ENCODE results near the gene SGK1.
A peak's percentile ranks its signal among the peaks of the same experiment; 100 is the strongest.
"Not testable (repeated sequence)": the region's sequence is repeated elsewhere in the genome, so short reads cannot be mapped to it uniquely, and the experiment has no call there.

SGK1 gene

DNA sequence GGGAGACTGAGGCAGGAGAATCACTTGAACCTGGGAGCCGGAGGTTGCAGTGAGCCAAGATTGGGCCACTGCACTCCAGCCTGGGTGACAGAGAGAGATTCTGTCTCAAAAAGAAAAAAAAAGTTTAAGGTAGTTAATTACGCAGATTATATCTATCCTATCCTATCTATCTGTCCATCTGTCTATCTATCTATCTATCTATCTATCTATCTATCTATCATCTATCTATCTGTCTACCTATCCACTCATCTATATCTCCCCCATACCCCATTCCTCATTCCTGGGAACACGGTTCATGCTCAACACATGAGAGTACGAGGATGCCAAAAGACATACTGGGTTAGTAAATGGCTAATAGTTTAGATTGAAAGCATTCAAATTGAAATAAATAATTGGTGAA is 8.3 kb upstream of the SGK1 start:
- not testable (repeated sequence) for DNase-seq

DNA sequence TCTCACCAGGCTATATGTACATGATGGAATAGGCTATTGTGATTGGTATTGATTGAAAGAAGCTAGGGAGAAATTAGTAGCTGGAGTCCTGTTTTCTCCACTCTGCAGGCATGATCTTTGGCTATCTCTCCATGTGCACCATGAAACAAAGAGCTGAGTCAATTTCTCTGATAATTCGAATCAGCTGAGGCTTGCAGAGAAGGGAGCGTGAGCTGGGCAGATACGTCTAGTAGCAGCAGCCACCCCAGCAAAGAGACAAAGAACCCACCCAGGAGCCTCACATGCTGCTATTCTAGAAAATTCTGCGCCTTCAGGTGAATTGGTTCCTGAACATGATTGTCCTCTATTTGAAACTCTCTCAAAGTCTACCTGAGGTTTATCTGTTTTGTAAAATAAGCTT is 6.9 kb upstream of the SGK1 start:
- DNase-seq = no peak

DNA sequence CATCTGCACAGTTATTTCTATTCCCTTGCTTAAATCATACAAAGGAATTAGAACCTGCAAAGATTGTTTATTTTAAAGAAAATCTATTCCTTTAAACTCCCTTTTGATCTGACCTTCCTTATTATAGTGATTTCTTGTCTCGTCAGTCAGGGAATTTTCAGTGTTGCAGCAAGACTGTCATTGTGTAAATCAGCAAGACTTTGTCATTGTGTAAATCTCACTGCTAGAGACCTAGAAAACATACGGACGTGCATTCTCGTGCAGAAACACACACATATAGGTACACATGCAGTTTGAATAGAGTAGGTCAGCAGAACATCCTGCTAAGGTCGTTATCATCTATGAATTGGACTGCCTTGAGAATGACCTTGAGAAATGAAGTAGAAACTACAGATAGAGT is 6.2 kb upstream of the SGK1 start:
- peak; percentile 41 to 61 for DNase-seq

DNA sequence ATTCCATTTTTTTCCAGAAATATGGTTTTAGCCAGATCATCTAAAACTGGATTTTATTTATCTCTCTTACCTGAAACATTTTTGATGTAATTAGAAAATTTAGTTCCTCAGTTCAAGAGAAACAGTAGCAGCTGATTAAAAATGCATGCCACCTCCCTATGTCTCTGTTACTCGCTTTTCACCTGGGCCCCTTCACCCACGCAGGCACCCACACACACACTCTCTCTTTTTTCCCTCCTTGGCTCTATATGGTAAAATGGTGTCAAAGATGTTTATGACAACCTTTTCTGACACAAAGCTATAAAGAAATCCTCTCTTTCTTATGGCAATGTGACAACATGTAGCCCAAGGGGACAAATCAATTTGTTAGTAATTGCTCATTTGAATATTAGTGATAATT is 5.8 kb upstream of the SGK1 start:
- no peak for DNase-seq

DNA sequence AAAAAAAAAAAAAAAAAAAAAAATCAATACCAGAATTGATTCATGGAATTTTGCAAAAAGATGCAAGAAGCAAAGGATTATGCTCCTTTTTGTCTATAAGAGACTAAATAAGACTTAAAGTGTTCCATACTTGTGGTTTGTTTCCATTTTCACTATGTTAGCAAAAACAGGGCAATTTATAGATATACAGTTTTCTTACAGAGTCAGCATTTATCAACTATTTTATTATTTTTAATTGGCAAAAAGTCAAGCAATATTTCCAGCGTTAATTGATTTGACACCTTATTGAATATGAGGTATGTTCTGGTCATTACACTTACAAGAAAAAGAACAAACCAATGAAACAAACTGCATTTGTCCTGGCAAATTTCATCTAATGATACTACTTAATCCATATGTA is 5.4 kb upstream of the SGK1 start:
- DNase-seq = no peak

DNA sequence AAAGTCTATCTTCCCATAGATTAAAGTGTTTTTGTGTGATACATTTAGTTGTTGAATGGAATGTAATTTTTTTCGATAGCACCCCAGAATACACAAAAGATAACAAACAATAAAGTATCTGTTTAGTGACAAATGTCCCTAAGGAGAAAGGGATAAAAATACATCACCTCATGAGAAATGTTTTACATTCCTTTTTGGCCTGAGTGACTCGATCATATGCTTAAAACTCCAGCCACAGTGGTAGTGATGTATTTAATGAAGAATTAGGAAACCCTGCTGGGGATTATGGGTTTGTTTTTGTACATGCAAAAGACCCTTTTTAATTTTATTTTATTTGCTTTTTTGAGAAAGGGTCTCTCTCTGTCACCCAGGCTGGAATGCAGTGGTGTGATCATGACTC is 4.3 kb upstream of the SGK1 start:
- DNase-seq = no peak

DNA sequence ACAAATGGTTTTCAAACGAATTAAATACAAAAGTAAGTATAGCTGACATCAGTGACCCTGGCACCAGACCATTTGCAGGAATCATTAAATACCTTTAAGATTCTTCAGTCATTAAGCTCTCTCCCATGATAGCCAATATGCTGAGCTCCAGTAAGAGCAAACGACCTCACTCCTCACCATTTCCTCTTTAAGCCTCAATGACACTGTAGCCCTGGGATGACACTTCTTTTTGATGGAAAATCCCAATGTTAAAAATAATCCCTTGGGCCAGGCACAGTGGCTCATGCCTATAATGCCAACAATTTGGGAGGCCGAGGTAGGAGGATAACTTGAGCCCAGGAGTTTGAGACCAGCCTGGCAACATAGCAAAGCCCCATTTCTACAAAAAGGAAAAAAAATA is 3.3 kb upstream of the SGK1 start:
- DNase-seq = no peak

DNA sequence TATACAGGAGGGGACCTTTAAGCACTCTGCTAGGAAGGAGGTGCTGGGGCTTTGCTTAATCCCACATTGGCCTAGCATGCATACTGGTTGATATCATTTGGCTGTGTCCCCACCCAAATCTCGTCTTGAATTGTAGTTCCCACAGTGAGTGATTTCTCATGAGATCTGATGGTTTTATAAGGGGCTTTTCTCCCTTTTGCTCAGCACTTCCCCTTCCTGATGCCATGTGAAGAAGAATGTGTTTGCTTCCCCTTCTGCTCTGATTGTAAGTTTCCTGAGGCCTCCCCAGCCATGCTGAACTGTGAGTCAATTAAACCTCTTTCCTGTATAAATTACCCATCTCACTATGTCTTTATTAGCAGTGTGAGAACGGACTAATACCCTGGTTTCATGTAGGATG is 1.8 kb upstream of the SGK1 start:
- DNase-seq = not testable (repeated sequence)

DNA sequence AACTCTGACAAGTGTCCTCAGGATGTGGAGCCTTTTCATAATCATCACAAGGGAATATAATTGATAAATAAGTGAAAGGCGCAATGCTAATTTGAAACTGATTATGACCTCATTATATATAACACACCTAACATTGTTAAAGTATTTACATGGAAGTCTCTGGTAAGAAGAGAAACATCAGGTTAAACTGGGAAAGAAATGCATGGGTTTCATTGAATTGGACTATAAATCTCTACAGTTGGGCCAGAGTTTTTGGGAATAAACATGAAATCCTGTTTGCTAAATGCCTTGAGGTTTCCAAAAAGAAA is 1.0 kb upstream of the SGK1 start:
- no peak for DNase-seq

DNA sequence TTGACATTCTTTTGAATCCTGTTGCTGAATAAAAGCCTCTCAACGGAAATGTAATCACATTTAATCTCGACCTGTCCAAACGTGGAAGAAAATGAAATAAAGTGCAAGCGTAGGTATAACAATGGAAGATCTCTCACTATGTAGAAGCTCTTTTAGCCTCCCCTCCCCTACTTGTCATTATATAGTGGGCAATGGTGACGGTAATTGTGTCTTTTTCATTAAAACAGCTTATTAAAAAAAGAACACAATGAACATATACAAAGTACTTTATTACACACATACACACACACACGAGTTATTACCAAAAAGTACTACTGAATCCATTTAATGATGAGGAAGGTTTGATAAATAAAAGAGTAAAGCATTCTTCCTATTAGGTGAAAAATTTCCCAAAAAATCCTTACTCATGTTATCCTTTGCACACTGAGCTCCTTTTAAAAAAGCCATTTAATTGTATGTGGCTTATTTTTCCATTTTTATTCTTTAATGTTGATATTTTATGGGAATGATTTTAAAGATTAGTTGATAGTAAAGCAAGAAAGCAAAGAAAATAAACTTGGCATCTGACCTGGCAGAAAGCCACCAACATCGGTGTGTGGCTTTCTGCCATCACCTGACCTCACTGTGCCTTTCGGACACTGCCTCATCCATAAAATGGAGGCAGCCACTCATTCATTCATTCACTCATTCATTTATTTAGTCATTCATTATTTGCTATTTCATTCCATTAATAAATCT is 493 bp upstream of the SGK1 start:
- no peak for DNase-seq

DNA sequence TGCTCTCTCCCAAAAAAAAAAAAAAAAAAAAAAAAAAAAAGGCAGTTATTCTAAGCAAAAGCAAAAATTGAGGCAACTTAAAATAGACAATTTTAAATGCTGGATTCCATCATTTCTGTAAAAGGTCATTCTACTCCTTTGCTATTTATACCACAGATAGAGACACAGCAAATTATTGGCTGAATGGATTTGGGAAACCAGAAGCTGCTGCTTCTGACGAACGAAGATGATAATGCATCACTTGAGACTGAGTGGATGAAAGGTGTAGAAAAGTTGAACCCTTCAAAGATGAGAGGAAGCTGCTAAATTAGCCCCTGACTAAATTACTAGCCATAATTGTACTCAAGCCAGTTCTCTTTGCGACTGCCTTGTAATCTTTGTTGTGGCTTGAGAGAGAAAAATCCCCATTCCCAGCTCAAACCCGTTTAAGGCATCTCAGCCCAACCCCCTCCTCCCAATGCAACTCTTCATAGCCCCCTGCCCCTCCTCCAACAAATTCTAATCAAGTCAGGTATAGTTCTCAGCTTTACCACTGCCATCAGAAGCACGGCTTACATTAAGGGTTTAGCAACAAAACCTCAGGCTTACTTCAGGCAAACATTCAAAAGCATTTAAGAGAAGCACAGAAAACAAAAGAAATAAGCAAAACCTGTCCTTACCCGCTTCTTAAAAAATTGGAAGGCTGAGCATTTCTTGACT is 1.0 kb downstream of the SGK1 start:
- DNase-seq = no peak

DNA sequence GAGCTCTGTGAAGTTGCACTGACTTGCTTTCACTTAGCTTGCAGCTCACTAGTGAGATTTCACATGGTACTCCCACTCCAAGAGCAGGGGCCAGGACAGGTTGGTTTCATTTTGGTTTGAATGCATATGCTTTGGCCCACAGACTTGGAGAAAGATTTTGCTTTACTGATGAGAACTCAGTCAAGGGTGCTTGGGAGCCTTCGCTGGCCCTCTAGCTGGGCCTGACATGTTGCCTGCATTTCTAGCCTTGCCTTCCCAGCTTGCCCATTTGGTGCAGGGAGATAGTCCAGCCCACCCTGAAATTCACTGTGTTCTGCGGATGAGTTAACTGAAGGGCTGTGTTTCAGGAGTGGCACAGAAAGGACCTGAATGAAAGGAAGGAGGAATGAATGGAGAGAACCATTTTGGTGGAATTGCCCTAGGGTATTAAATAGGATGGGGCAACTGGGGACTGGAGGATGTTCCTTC is 1.9 kb downstream of the SGK1 start:
- DNase-seq = no peak

DNA sequence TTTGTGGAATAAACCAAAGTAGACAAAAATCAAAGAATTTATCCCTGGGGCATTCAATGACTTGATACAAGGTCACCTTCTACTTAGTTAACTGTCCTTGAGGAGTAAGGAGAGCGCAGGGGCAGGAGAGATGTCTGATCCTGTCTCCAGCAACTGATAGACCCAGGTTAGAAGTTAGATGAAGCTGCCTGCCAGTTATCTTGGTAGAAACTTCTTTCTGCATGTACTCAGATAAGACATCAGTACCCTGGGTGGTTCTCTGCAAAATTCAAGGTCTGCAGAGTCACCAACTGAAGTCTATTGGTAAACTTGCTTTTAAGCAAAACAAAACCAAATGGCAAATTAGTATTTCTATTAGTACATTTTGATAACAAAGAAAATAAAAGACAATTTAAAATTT is 2.7 kb downstream of the SGK1 start:
- no peak for DNase-seq

DNA sequence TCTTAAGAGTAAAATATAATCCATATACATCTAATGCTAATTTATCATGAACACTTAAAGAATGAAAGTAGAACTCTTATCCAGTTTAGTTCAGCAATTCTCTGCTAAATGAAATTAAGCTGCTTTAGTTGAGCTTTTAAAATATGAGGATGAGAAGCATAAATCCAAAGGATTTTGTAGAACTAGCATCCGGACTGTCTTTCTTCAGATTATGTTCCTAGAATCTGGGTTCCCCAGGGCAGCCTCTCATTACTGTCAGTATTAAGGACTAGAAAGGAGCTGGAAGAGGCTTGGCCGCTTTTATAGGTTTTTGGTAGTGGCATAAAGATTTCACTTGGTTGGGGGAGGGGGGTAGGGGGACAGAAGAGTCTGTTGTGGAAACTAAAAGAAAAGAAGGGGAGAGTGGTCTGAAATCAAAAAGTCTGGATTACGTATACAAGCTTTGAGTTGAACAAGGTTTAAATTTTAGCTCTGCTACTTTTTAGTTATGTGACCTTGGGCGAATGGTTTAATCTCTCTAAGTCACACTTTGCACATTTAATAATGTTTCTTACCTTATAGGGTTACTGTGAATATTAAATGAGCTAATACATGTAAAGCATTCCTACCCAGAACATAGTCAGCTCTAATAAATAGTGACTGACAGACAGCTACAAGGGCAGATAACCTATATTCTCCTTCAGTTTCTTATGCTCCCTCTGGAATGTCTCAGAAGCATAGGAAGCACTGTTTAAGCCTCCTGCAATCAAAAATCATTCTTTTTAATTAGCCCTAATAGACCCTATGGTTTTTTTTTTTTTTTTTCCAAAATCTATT is 3.7 kb downstream of the SGK1 start:
- no peak for DNase-seq

DNA sequence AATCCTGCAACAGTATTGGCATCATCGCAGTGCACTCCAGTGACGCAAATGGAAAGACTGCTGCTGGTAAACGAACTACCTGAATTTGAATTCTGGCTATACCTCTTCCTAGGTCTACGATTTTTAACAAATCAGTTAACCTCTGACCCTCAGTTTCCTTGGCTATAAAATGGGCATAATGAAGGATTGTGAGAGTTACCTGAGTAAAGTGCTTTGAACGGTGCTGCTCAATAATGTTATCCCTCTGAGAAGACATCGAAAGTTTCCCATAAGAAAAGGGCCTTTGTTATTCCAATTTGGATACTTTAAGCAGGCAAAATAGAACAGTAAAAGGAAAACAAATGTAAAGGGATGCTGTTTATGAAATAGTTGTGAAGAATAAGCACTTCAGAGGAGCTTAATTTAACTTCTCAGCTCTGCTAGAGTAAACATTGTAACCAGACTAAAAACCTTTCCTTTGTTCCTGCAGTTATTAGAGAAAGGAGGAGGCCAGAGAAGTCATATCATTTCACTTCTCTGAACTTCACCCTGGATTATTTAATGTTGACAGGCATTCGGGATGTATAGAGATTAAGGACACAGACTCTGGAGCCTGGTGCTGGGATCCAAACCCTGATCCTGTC is 5.8 kb downstream of the SGK1 start:
- DNase-seq = no peak

DNA sequence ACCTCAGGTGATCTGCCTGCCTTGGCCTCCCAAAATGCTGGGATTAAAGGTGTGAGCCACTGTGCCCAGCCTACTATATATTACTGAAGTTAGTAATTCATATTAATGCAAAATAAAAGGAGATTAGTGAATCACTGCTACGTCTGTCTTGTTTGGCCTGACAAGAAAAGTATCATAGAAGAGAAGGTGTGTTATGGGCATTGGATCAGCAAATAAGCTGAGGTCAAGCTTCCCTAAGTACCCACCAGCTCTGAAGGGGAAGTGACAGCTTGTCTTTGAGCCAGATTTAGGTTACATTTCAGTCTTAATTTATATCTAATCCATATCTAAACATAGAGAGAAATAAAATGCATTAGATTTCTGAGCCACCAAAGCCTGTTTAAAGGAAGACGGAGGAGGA is 7.1 kb downstream of the SGK1 start:
- no peak for DNase-seq

DNA sequence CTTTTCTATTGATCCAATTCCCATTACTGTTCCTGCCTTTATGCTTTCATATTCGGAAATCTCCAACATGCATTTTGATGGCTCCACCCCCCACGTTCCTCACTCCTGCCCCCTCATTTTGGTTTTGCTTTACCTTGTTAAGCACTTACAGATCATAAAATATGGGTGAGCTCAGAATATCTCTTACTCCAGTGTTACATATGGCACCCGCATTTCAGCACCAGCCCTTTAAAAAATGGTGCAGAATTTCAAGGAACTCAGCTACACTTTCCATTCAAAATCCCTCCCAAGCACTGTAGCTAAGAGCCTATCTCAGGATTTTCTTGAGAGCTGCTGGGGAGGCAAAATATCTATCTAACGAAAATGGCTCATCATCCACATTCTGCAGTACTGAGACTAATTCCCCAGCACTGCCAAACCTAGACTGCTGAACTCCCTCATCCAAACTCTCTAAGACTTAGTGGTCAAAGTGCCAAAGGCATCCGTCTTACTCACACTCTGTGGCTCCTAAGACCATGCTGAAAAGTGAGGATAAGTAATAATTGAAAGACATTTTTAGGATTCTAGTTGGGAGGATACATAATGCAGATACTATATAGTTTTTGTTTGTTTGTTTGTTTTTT is 7.8 kb downstream of the SGK1 start:
- DNase-seq = no peak

DNA sequence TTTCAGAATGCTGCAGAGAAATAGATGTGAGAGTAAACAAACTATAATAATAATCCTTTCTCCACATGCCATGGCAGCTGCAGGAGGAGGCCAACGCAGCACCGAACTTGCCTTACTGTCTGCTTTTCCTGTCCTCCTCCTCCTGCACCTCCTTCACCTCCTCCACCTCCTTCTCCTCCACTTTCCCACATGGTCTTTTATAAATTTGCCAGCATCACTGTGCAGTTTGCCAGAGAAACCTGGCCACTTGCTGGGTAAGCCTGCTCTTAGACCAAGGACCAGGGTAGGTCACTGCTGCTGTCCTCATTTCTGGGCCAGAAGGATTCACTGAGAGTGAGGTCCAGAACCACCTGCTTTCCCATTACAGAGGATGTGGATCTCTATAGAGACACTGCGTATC is 8.7 kb downstream of the SGK1 start:
- no peak for DNase-seq

DNA sequence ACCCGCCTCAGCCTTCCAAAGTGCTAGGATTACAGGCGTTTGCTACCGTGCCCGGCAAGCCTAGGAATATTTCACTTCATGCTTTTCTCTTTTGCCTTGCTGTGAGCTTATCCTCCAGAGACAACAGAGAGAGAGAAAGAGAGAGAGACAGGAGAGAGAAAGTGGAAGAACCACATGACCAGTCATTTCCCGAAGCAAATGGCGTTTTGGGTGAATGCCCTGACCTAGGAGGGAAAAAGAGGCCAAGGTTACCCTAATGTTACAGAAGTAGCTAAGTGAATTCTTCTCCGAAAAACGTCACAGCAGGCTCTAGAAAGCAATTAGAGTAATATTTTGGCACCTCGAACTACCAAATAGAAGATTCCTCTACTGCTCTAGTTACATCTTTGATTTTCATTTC is 9.1 kb downstream of the SGK1 start:
- no peak for DNase-seq

DNA sequence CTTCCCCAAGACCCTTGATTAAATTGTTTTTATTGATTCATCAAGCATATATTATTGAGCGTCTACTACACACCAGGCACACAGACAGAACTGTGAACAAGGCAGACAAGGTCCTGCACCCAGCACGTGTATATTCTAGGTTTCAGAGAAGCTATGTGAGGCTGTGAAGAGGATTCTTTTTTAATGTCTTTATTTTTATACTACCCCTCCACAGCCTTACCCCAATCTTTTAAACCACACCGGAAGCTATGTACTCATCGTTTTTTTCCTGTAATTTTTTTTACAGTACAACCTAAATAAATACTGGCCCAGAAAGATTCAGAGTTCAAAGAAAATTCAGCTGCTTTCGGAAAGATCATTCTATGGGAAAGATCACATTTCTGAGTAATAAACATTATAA is 10.0 kb downstream of the SGK1 start:
- no peak for DNase-seq

DNA sequence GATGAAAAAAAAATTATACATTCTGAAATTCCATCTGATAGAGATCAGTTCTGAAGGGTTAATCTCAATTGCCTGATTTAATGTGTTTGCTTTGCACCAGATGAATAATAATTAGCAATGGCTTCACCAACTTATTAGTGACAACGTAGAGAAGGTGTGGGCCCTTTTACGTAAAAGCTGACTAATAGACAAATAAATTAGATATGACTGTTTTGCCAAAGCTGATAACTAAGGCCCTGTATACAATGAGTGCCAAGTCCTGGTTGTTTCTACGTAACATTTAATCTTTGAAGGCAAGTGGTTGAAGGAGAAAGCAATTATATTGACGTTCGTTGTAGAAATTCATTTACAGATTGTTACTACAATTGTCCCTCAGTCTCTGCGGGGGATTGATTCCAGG is 10.8 kb downstream of the SGK1 start:
- DNase-seq = no peak

DNA sequence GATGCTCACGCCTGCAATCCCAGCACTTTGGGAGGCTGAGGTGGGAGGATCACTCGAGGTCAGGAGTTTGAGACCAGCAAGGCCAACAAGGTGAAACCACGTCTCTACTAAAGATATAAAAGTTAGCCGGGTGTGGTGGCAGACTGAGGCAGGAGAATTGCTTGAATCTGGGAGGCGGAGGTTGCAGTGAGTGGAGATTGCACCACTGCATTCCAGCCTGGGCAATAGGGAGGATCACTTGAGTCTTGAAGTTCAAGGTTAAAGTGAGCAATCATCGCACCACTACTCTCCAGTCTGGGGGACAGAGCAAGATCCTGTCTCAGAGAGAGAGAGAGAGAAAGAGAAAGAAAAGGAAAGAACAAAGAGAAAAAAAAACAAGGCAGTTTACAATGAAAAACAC is 13.5 kb downstream of the SGK1 start:
- DNase-seq = not testable (repeated sequence)

DNA sequence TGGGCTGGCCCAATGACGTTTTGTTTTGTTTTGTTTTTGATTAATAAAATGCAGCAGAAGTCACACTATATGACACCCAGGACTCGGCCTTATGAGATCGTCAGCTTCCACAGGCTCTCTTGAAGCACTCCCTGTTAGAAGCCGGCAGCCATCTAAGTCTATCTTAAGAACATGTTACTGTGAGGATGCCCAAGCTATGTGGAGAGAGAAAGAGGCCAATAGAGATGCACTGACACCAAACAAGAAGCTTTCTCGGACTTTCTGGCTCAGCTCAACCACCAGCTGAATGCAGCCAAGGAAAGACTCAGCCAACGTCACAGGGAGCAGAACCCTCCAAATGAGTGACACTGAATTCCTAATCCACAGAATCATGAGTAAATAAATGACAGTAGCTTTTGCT is 14.0 kb downstream of the SGK1 start:
- no peak for DNase-seq

All from inflammatory macrophage (primary cell).